RCC 7860 (cell line): Measurements from ENCODE around the gene TLL2.

ENCODE experiments used
- DNase-seq: peaks from one replicate; pipeline ENCODE4 v3.0.0-alpha.2; 2015; ENCODE audit warnings: low spot score
- FAIRE-seq: peaks from 2 replicates; lab custom pipeline; 2012; peaks lifted over from hg19 to GRCh38; lab: Jason Lieb, UNC

Gene TLL2

GRCh38 chr10:96368971-96369370 is 144.8 kb downstream of the TLL2 start:
- FAIRE-seq = no peak
- no peak for DNase-seq

DNA sequence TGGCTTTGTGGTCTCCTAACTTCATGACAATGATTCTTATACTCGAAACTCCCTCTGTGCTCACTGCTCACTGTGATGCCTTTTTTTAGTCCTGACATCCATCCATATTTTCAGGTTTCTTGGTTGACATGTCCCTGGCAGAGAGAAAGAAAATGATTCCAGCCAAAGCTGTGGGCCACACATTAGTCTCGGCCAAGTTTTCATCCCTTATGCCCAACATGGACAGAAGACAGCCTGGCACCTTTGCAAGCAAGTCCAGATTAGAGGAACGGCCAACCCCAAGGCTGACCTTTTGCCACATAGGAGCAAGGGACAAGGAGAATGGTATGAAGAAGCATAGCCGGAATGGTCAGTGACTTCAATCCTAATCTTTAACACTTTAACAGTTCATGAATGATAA is 146.3 kb downstream of the TLL2 start:
- FAIRE-seq = no peak

GRCh38 chr10:96366508-96366907 is 147.2 kb downstream of the TLL2 start:
- no peak for FAIRE-seq
- no peak for DNase-seq

More for the DNA sequence above, 146.3 kb downstream of the TLL2 start:
- DNase-seq = no peak

- FAIRE-seq = no peak
- no peak for DNase-seq
Observed at GRCh38 chr10:96365571-96365970, 148.2 kb downstream of the TLL2 start.

GRCh38 chr10:96360766-96361165 is 153.0 kb downstream of the TLL2 start:
- DNase-seq (no peak), FAIRE-seq (no peak)

- FAIRE-seq (no peak), DNase-seq (no peak)
Observed at GRCh38 chr10:96360331-96360730, 153.4 kb downstream of the TLL2 start.

GRCh38 chr10:96359616-96360015 is 154.1 kb downstream of the TLL2 start:
- DNase-seq (no peak), FAIRE-seq (no peak)

DNA sequence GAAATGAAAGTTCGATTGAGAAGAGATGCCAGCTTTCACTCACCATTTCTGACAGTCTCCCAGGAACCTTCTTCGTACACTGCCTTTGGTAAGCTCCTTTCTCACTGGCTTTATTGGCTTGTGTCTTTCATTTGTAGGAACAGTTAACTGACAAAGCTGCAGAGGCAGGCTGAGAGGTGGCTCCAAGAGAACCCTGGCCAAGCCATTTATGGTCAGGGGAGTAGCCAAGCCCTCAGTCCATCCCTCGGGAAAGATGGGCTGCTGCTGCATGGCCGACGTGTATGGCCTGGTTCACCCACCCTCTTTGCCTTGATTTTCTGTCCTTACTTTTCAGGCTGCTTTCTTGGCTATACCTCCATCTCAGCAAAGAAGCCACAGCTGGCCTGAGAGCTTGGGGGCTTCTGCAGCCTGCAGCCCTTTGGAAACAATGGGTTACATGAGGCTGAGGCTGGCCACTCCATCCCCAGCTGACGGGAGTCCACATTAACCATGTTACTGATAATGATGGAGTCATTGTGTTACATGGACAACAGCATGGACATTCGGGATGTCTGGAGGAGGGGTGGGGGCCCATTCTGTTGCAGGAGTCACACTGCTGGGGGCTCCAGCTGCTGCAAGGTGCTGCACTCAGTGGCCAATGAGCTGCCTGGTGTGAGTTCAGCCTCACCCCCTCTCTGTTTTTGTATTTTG is 154.7 kb downstream of the TLL2 start, which contains the start of gene OPALIN:
Gene OPALIN, minus strand, starts transcription at position 152 of the 690 bp plus-strand sequence. Its CDS starts 106 bp downstream, at position 46.
- no peak for DNase-seq
- FAIRE-seq = no peak

DNA sequence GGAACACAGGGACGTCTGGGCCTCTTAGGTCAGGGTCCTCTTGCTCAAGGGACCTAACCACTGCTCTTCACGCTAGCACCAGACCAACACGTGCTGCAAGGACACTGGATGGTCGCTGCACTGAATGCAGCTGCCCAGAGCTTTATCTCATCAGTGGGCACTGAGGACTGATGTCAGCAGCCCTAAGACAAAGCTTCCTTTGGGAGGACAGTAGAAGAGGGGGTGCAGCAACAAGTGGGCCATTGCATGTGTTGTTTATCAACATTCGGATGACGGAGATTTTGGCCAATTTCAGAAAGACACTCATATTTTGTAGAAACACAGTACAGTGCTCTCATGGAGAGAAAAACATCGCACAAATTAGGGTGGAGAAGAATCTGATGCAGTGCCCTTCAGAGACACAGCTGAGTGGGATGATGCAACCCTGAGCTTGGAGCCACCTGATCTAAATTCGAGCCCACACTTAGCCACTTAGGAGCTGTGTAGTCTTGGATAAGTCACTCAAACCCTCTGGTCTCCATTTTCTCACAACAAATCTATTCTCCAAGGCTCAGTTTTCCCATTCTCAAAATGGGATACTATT is 156.6 kb downstream of the TLL2 start:
- no peak for DNase-seq
- FAIRE-seq = no peak

DNA sequence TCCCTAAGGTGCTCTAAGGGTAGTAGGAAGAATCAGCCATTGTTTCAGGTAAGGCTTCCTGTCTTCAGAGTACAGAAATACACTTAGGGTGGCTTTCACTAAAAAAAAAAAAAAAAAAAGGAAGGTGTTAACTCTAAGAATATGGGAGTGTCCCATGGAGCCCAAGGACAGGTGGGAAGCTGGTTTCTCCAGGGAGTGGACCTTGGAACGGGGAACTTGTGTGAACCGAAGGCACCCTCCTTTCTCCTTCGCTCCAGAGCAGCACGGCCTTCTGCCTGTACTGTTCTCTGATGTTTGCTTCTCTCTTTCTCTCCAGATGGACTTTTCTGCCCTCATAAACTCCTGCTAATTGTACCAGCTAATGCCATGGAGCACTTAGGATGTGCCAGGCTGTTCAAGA is 161.1 kb downstream of the TLL2 start:
- no peak for FAIRE-seq

GRCh38 chr10:96352027-96352426 is 161.7 kb downstream of the TLL2 start:
- no peak for DNase-seq
- no peak for FAIRE-seq

More for the DNA sequence above, 161.1 kb downstream of the TLL2 start:
- DNase-seq = no peak

DNA sequence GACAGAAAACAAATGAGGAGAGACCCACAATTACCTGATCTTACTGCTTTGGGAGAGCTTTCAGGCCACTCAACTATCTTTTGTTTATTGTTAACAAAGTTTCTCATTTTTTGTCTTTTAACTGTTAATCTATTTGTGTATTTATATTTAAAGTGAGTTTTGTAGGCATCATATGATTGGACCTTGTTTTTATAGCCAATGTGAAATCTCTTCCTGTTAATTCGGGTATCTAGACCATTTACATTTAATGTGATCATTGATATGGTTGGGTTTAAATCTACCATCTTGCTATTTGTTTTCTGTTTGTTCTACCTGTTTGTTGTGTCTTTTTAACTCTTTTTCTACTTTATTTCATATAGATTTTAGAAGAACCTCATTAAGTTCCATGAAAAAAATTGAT is 167.4 kb downstream of the TLL2 start:
- FAIRE-seq = no peak
- no peak for DNase-seq

GRCh38 chr10:96345222-96345621 is 168.5 kb downstream of the TLL2 start:
- FAIRE-seq = no peak

GRCh38 chr10:96344178-96344577 is 169.5 kb downstream of the TLL2 start:
- no peak for FAIRE-seq

More at GRCh38 chr10:96345222-96345621, 168.5 kb downstream of the TLL2 start:
- DNase-seq = no peak

DNA sequence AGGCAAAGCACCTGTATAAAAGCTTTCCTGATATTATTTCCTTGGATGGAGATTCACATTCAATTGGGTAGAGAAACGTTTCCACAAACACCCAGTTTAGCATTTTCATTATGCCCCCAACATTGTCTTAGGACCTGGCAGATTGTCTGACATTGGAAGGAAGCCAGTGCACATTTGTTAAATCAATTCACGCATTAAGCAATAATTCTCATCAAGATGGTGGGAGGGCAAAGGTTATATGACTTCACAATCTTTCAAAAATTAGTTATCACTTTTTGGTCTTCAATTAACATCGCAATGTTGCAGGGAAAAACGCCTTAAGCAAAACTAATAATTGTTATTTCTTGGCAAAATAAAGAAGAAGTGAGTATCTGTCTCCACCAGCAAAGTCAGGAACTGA is 171.3 kb downstream of the TLL2 start:
- DNase-seq (no peak), FAIRE-seq (no peak)

More at GRCh38 chr10:96344178-96344577, 169.5 kb downstream of the TLL2 start:
- no peak for DNase-seq

DNA sequence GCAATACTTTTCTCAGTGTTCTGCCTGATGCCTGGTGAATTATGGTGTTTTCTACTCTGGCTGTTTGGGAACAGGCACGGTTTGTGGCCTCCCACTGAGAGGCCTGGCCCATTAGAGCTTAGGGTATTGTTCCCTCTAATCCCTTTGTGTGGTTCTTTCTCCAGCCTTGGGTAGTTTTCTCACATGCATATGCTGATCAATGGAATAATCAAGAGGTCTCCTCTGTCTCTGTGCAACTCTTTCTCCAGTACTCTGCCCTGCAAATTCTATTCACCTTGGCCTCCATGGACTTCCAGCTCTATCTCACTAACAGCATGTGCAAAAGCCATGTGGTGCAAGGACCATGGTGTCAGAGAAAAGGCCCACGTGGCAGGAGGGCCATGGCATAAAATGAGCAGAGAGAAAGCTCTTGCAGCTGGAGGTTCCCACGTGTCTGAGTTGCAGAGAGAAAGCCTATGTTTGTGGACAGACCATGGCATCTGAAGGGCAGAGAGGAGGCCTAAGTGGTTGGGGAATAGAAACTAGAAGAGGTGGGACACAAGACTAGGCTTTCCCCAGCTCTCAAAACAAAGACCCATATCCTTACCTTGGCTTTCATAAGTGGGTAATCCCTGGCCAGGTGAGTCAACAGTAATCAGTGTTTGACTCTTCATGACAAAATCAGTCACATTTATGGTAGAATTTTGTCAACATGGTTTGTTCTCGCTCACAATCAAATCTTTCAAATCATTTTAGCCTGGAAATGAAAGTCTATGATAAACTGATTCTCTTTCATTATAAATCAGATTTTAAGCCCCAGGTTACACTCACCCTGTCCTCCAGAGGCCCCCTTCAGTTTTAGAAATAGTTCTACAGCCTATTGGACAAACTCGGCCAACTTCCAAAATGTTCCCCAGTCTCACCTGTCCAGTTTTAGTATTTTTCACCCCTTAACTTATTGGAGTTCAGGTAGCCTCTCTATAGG is 172.2 kb downstream of the TLL2 start:
- no peak for DNase-seq
- no peak for FAIRE-seq

DNA sequence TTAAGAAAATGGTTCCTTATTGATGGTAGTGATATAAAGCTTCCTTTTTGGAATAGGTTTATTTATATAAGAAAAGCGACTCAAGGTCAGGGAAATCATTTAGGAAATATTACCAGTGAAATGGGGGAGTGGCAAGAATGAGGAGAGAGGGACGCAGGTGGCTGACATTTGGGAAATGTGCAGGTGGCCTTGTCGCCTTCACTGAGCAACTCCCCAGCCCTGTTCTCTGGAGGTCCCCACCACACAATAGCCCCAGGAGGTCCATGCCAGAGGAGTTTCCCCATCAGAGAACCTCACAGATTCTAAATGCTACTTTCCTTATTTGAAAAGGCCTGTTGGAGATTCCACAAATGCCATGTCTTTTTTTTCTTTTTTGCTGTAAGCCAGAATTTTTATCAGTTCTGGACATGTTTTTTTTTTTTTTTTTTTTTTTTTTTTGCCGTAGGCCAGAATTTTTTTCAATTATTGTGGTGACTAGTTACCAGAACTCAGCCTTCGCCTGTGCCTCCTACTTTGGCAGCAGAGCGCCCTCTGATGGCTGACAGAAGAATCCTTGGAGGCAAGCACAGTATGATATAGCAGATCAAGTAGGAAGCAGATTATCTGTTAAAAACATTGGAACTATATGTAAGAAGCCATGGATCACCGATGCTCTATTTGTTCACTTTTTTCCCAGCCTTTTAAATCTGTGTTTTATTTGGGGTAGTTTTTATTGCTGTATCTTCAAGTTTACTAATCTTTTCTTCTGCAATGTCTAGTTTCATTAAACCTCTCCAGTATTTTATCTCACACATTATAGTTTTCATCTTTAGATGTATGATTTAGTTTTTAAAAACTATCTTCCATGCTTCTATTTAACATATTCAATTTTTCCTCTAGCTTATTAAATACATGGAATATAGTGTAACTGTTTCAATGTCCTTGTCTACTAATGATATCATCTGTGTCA is 173.5 kb downstream of the TLL2 start:
- FAIRE-seq (no peak), DNase-seq (peak; percentile 20)

DNA sequence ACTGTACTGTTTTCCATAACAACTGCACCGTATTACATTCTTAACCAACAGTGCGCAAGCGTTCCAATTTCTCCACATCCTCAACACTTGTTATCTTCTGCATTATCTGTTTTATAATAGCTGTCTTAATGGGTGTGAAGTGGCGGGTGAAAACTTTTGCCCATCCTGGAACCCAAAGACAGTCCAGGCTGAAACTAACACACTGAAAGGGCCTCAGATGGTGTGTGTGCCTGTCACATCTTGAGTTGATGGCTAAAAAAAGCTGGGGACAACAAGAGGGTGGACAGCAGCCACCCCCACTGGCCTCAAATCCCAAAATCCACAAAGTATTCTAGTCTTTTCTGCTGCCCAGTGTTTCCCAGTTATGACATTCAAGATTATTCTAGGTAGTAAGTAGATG is 174.3 kb downstream of the TLL2 start:
- no peak for DNase-seq
- no peak for FAIRE-seq

GRCh38 chr10:96338279-96338925 is 175.3 kb downstream of the TLL2 start:
- FAIRE-seq (no peak), DNase-seq (no peak)

GRCh38 chr10:96337106-96337505 is 176.6 kb downstream of the TLL2 start:
- DNase-seq = no peak
- FAIRE-seq = no peak
